ENCODE measurements around the gene ABCA9.

- no peak for TF ChIP-seq CTCF (IDR thresholded peaks at IDR 0.05)
- no peak for TF ChIP-seq POLR2A (IDR thresholded peaks at IDR 0.05)
- no peak for TF ChIP-seq POLR2AphosphoS5 (IDR thresholded peaks at IDR 0.05)
- TF ChIP-seq EP300 (IDR thresholded peaks at IDR 0.05; ENCODE audit: low read depth), result no peak
Observed at GRCh38 chr17:68954146-68954896, 106.4 kb downstream of the ABCA9 start.

Data from transverse colon (tissue), 4 donors.